Pancreas (tissue), 10 donors: ENCODE results near the gene GRID1. TPM values are rescaled to one million over a fixed set of nuclear protein-coding genes. Genes with fewer than 3 reads are reported as not detected.

ENCODE experiments used
- ATAC-seq, 4 donors: fragments of 200-7000 bp; cut with Tn5 transposase; one replicate each; pipeline versions ENCODE4 v1.8.0 to v1.9.1; 2020; ENCODE audit warnings: mild to moderate bottlenecking in 4 of 4, moderate library complexity in 4 of 4
- DNase-seq, 6 donors: peaks; one replicate each; pipeline ENCODE4 v3.0.0-alpha.2; 2020
- FAIRE-seq: peaks from 2 replicates; lab custom pipeline; 2012; peaks lifted over from hg19 to GRCh38; lab: Jason Lieb, UNC
- H3K27ac ChIP-seq, 4 donors: fragments of 200-600 bp; sonication (generic); 1 replicate in 3 of 4; 2 replicates in 1 of 4; pipeline versions ENCODE4 v1.5.0 to v1.8.0; 2020
- H3K27me3 ChIP-seq, 4 donors: fragments of 200-600 bp; one replicate each; pipeline ENCODE4 v1.8.0; 2021
- H3K36me3 ChIP-seq, 3 donors: fragments of 200-600 bp; sonication (generic) in 1 of 3; one replicate each; pipeline versions ENCODE4 v1.5.0 to v1.8.0; 2020 to 2021
- H3K4me1 ChIP-seq, 3 donors: fragments of 200-600 bp; one replicate each; pipeline ENCODE4 v1.8.0; 2021
- H3K4me3 ChIP-seq, 4 donors: fragments of 200-600 bp; sonication (generic) in 2 of 4; one replicate each; pipeline versions ENCODE4 v1.5.0 to v1.8.0; 2020 to 2021
- H3K9me3 ChIP-seq, 4 donors: fragments of 200-600 bp; one replicate each; pipeline ENCODE4 v1.8.0; 2021
- CTCF ChIP-seq, 4 donors: fragments of 200-600 bp; sonication (generic) in 3 of 4; IDR thresholded peaks; one replicate each; pipeline versions ENCODE4 v1.5.0 to v1.8.0; 2021; ENCODE audit warnings: antibody characterized with exemption in 4 of 4
- WGBS, 2 donors: extraction: QIAGEN DNeasy Blood & Tissue Kit; methylation state at CpG; one replicate each; pipeline ENCODE4 v1.1.7; 2013; 5-methylcytosine and 5-hydroxymethylcytosine counted together
- intact Hi-C, 3 donors: fragments of 100-400 bp; cut with DNase I; formaldehyde crosslinking; loops; one replicate each; pipeline versions ENCODE4 v1.11.1 to v1.14.2; 2022
- polyA plus RNA-seq, 2 donors: library from polyadenylated mRNA; stranded (reverse); fragments of 200-250 nt; gene quantifications; one replicate each; pipeline ENCODE4 v1.2.3, GENCODE V29; 2013
- total RNA-seq, 6 donors: library from RNA; stranded (reverse); fragmentation: NEBNext Ultra II Directional in 4 of 6; extraction: Animal tissue kit (Norgen Biotek cat#: 25700) in 4 of 6; gene quantifications; one replicate each; pipeline versions ENCODE4 v1.2.1 to v1.2.4, GENCODE V29; 2021 to 2023
- donor health status: healthy with polysubstance abuse.
- donor health status: DM: no; HTN: no; CAD: no; lungs with moderate emphysema.
- donor health status: DM: no; HTN: no; CAD: no.
- donor health status: control.
- donor health status: control.
- donor health status: Bipolar disorder and iron deficiency.
- donor health status: DM: yes; HTN: yes; CAD: no.
- donor health status: DM: no; HTN: no; CAD: no.
- donor health status: DM: no; HTN: no; CAD: no.
- donor health status: DM: yes; HTN: yes; CAD: no.

Gene GRID1
- total and polyA plus RNA-seq, 8 donors = 0.05 to 1.5 (median 0.91) TPM

- no peaks in the 10 kb centered on the region for H3K27me3 ChIP-seq
- ATAC-seq (no peak), FAIRE-seq (no peak), DNase-seq (no peak)
- H3K27ac ChIP-seq = no peak overlapping the region
- H3K4me3 ChIP-seq = no peak overlapping the region
- TF ChIP-seq CTCF (IDR thresholded peaks at IDR 0.05) = no peak
- H3K9me3 ChIP-seq = no peaks in the 10 kb centered on the region
- H3K4me1 ChIP-seq = peaks cover 0 to 3% (median 0%) of the 10 kb centered on the region in 3 donors
- no peaks in the 10 kb centered on the region for H3K36me3 ChIP-seq
- intact Hi-C loops = no loop called here
- WGBS, 2 donors = 93 to 94% methylated on average over 3 of the region's 3 CpGs
Measured at GRCh38 chr10:85997544-85997943, 369.1 kb downstream of the GRID1 start.

- H3K4me1 ChIP-seq = peaks cover 0 to 3% (median 0%) of the 10 kb centered on the region in 3 donors
- H3K27ac ChIP-seq = no peak overlapping the region
- H3K9me3 ChIP-seq = no peaks in the 10 kb centered on the region
- peak in 3 of 4 donors; percentile 19 to 25 (median 21) for TF ChIP-seq CTCF (IDR thresholded peaks at IDR 0.05)
- no peaks in the 10 kb centered on the region for H3K27me3 ChIP-seq
- intact Hi-C loops = no loop called here
- H3K36me3 ChIP-seq = no peaks in the 10 kb centered on the region
- no peak for FAIRE-seq
- no peak overlapping the region for H3K4me3 ChIP-seq
- peak; percentile 58 to 94 (median 80) for ATAC-seq
- peak in 2 of 6 donors; percentile 15 to 47 for DNase-seq
- 25 to 28% methylated on average over 3 of the region's 3 CpGs for WGBS, 2 donors
Measured at GRCh38 chr10:85995791-85996190, 370.8 kb downstream of the GRID1 start.

GRCh38 chr10:85993840-85994507 lies 372.6 kb downstream of the GRID1 start:
- 39 to 45% methylated on average over 6 of the region's 6 CpGs for WGBS, 2 donors
- H3K4me3 ChIP-seq = no peak overlapping the region
- no peaks in the 10 kb centered on the region for H3K36me3 ChIP-seq
- no peak for ATAC-seq
- intact Hi-C loops = no loop called here
- no peaks in the 10 kb centered on the region for H3K9me3 ChIP-seq
- FAIRE-seq = no peak
- no peak overlapping the region for H3K27ac ChIP-seq
- no peak for TF ChIP-seq CTCF (IDR thresholded peaks at IDR 0.05)
- DNase-seq = no peak
- H3K4me1 ChIP-seq = peaks cover 0 to 3% (median 0%) of the 10 kb centered on the region in 3 donors
- H3K27me3 ChIP-seq = no peaks in the 10 kb centered on the region

GRCh38 chr10:85993140-85993539 lies 373.5 kb downstream of the GRID1 start:
- ATAC-seq = no peak
- peaks cover 0 to 3% (median 0%) of the 10 kb centered on the region in 3 donors for H3K4me1 ChIP-seq
- H3K27me3 ChIP-seq = no peaks in the 10 kb centered on the region
- FAIRE-seq = no peak
- no peak overlapping the region for H3K27ac ChIP-seq
- intact Hi-C loops = no loop called here
- 95 to 100% methylated on average over 1 of the region's 1 CpG for WGBS, 2 donors
- no peak for DNase-seq
- H3K36me3 ChIP-seq = no peaks in the 10 kb centered on the region
- H3K4me3 ChIP-seq = no peak overlapping the region
- no peak for TF ChIP-seq CTCF (IDR thresholded peaks at IDR 0.05)
- no peaks in the 10 kb centered on the region for H3K9me3 ChIP-seq

- Histone ChIP-seq H3K4me1 (peaks cover 0 to 3% (median 0%) of the 10 kb centered on the region in 3 donors), H3K9me3 (no peaks in the 10 kb centered on the region), H3K4me3 (no peak overlapping the region), H3K27ac (no peak overlapping the region), H3K27me3 (no peaks in the 10 kb centered on the region), H3K36me3 (no peaks in the 10 kb centered on the region)
- no peak for ATAC-seq
- 48 to 59% methylated on average over 1 of the region's 1 CpG for WGBS, 2 donors
- TF ChIP-seq CTCF (IDR thresholded peaks at IDR 0.05) = no peak
- no peak for DNase-seq
- FAIRE-seq = no peak
- intact Hi-C loops = no loop called here
Measured at GRCh38 chr10:85992324-85992723, 374.3 kb downstream of the GRID1 start.
